Liver (tissue), 3 donors: ENCODE results near the gene BPHL.

ENCODE experiments used
- TAF1 ChIP-seq: conservative IDR thresholded peaks from 2 replicates; pipeline ENCODE4 v1.6.1; 2016; ENCODE audit warnings: antibody characterized with exemption, mild to moderate bottlenecking
- TF ChIP-seq, protein P1 (sequence below): fragments of 150-350 bp; IDR thresholded peaks from 2 replicates; pipeline ENCODE4 v1.5.1; 2017; ENCODE audit warnings: improper control_type of control experiment, low read depth, low read length; ENCODE audit not compliant: missing input control
- donor health status: healthy.
- donor health status: healthy.

DNA sequence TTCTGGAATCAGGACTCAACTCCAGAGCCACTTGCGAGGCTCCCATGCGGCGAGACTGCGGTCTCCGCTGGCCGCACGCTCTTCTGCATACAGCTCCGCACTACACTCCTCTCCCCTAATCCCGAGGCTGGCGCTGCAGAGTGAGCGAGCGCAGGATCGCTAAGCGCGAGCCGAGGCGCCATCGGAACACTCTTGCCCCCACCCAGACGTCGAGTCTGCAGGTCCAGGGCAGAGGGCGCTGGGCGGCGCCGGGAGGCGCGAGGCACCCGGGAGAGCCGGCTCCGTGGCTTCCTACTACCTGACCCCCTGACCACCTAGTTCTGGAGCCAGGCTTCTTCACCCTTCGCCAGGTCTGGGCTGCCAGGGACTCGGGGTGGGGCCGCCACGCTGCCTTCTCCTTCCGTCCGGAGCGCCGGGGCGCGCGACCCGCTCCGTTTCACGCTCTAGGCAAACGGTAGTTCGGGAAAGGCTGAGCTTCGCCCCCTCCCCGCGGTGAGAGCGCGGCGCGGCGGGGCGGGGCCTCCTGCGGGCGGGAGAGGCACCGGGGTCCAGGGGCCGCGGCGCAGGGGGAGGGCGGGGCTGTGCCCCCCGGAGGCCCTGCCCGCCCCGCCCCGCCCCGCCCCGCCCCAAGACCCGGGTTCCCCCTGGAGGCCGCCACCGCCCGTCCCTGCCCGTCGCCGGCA, 44.2 kb downstream of the BPHL start:
- TF ChIP-seq TAF1 = no peak
- TF ChIP-seq, protein P1, sequence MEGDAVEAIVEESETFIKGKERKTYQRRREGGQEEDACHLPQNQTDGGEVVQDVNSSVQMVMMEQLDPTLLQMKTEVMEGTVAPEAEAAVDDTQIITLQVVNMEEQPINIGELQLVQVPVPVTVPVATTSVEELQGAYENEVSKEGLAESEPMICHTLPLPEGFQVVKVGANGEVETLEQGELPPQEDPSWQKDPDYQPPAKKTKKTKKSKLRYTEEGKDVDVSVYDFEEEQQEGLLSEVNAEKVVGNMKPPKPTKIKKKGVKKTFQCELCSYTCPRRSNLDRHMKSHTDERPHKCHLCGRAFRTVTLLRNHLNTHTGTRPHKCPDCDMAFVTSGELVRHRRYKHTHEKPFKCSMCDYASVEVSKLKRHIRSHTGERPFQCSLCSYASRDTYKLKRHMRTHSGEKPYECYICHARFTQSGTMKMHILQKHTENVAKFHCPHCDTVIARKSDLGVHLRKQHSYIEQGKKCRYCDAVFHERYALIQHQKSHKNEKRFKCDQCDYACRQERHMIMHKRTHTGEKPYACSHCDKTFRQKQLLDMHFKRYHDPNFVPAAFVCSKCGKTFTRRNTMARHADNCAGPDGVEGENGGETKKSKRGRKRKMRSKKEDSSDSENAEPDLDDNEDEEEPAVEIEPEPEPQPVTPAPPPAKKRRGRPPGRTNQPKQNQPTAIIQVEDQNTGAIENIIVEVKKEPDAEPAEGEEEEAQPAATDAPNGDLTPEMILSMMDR = no peak
